Caco-2 (cell line): ENCODE measurements around the gene FIGNL2. TPM values are rescaled to one million over a fixed set of nuclear protein-coding genes. Genes with fewer than 3 reads are reported as not detected.

Experiments used
- BruUV-seq: library from RNA; stranded (reverse); fragments of 400-500 nt; replicated peaks from 2 replicates; lab custom pipeline; 2021; lab: Mats Ljungman, UMichigan
- CTCF ChIA-PET: fragments of 300-600 bp; sonication (Branson Sonifier 250); formaldehyde crosslinking; loops from one replicate; lab custom pipeline; 2022; ENCODE audit warnings: antibody characterized with exemption; lab: Charles Lee
- POLR2A ChIA-PET: fragments of 300-600 bp; sonication (Branson Sonifier 250); formaldehyde crosslinking; loops from one replicate; lab custom pipeline; 2022; ENCODE audit warnings: antibody characterized with exemption; lab: Charles Lee
- DNase-seq, 2 experiments: peaks; one replicate each; pipeline versions ENCODE4 v3.0.0 to v3.0.0-alpha.2; 2020 to 2022
- H3K27me3 ChIP-seq: replicated peaks from 2 replicates; pipeline ENCODE4 v1.6.0; 2011; ENCODE audit warnings: low read length; ENCODE audit not compliant: control insufficient read depth, insufficient read depth
- H3K36me3 ChIP-seq: 2 replicates; pipeline ENCODE4 v1.5.1; 2011; ENCODE audit warnings: low read length; ENCODE audit not compliant: control insufficient read depth, insufficient read depth
- H3K4me1 ChIP-seq: fragments of 250-450 bp; sonication (Bioruptor Pico); 2 replicates; pipeline ENCODE4 v1.5.1; 2020; ENCODE audit warnings: mild to moderate bottlenecking
- H3K4me3 ChIP-seq: 2 replicates; pipeline ENCODE4 v1.5.1; 2011; ENCODE audit warnings: low read depth, mild to moderate bottlenecking, control low read depth, low read length
- H3K9me3 ChIP-seq: fragments of 250-450 bp; sonication (Bioruptor Pico); 2 replicates; pipeline ENCODE4 v1.5.1; 2020; ENCODE audit warnings: mild to moderate bottlenecking, moderate library complexity
- H3K27ac Mint-ChIP-seq: one replicate; pipeline ENCODE4 v1.8.0; 2022; ENCODE audit warnings: mixed read lengths; ENCODE audit not compliant: unreplicated experiment
- H3K27me3 Mint-ChIP-seq: one replicate; pipeline ENCODE4 v1.8.0; 2022; ENCODE audit warnings: mixed read lengths; ENCODE audit not compliant: insufficient read depth, unreplicated experiment
- H3K36me3 Mint-ChIP-seq: one replicate; pipeline ENCODE4 v1.8.0; 2022; ENCODE audit warnings: mild to moderate bottlenecking, mixed read lengths; ENCODE audit not compliant: insufficient read depth, unreplicated experiment
- H3K4me1 Mint-ChIP-seq: one replicate; pipeline ENCODE4 v1.8.0; 2022; ENCODE audit warnings: low read depth, mixed read lengths; ENCODE audit not compliant: unreplicated experiment
- H3K4me3 Mint-ChIP-seq: one replicate; pipeline ENCODE4 v1.8.0; 2022; ENCODE audit warnings: mild to moderate bottlenecking, moderate library complexity, mixed read lengths; ENCODE audit not compliant: unreplicated experiment
- H3K9me3 Mint-ChIP-seq: one replicate; pipeline ENCODE4 v1.8.0; 2022; ENCODE audit warnings: mixed read lengths; ENCODE audit not compliant: unreplicated experiment
- CTCF ChIP-seq, 2 experiments: fragments of 200-600 bp in 1 of 2; IDR thresholded peaks; 1 replicate in 1 of 2; 2 replicates in 1 of 2; pipeline versions ENCODE4 v1.5.1 to v1.8.0; 2011 to 2022; ENCODE audit warnings: antibody characterized with exemption in 1 of 2, control low read depth in 1 of 2, inconsistent platforms in 1 of 2, low read depth in 1 of 2, low read length in 1 of 2, mild to moderate bottlenecking in 1 of 2, moderate library complexity in 1 of 2; ENCODE audit not compliant: insufficient read depth in 1 of 2, severe bottlenecking in 1 of 2, unreplicated experiment in 1 of 2
- intact Hi-C: fragments of 100-400 bp; cut with micrococcal nuclease; formaldehyde crosslinking; loops from one replicate; pipeline ENCODE4 v1.10.0; 2022; ENCODE audit not compliant: unreplicated experiment
- total RNA-seq: library from RNA; stranded (reverse); gene quantifications from 2 replicates; pipeline ENCODE4 v1.2.3, GENCODE V29; 2022

The FIGNL2 gene
- total RNA-seq, 1 experiment from 2014 or later: 3.6 TPM

GRCh38 chr12:51829011-51829481 lies 19.5 kb downstream of the FIGNL2 start:
- H3K4me1 ChIP-seq: no peaks in the 10 kb centered on the region
- CTCF ChIA-PET: no interaction called here
- Mint-ChIP-seq H3K27ac (no peak overlapping the region), H3K27me3 (peaks cover 4% of the 10 kb centered on the region), H3K4me1 (no peaks in the 10 kb centered on the region), H3K9me3 (no peaks in the 10 kb centered on the region), H3K36me3 (no peaks in the 10 kb centered on the region), H3K4me3 (no peak overlapping the region)
- H3K27me3 ChIP-seq: no peaks in the 10 kb centered on the region
- TF ChIP-seq CTCF (IDR thresholded peaks at IDR 0.05; ENCODE audit: insufficient read depth in 1 of 2, low read depth in 1 of 2, low read length in 1 of 2, severe bottlenecking in 1 of 2, unreplicated experiment in 1 of 2): no peak
- H3K4me3 ChIP-seq: no peak overlapping the region
- intact Hi-C loops: no loop called here
- POLR2A ChIA-PET: no interaction called here
- H3K36me3 ChIP-seq: no peaks in the 10 kb centered on the region
- DNase-seq: no peak
- H3K9me3 ChIP-seq: no peaks in the 10 kb centered on the region
- no TSS peak for BruUV-seq

- Mint-ChIP-seq H3K9me3 (no peaks in the 10 kb centered on the region), H3K4me3 (no peak overlapping the region), H3K27me3 (peaks cover 4% of the 10 kb centered on the region), H3K36me3 (no peaks in the 10 kb centered on the region), H3K27ac (no peak overlapping the region), H3K4me1 (no peaks in the 10 kb centered on the region)
- intact Hi-C loops: no loop called here
- POLR2A ChIA-PET: no interaction called here
- H3K36me3 ChIP-seq: no peaks in the 10 kb centered on the region
- no peak for DNase-seq
- CTCF ChIA-PET: no interaction called here
- no peaks in the 10 kb centered on the region for H3K9me3 ChIP-seq
- no peak for TF ChIP-seq CTCF (IDR thresholded peaks at IDR 0.05; ENCODE audit: insufficient read depth in 1 of 2, low read depth in 1 of 2, low read length in 1 of 2, severe bottlenecking in 1 of 2, unreplicated experiment in 1 of 2)
- no peaks in the 10 kb centered on the region for H3K4me1 ChIP-seq
- H3K4me3 ChIP-seq: no peak overlapping the region
- BruUV-seq: no TSS peak
- H3K27me3 ChIP-seq: no peaks in the 10 kb centered on the region
Observed at GRCh38 chr12:51827925-51828818, 20.3 kb downstream of the FIGNL2 start.

GRCh38 chr12:51826881-51827280 lies 21.6 kb downstream of the FIGNL2 start:
- Mint-ChIP-seq H3K36me3 (no peaks in the 10 kb centered on the region), H3K27ac (no peak overlapping the region), H3K27me3 (no peaks in the 10 kb centered on the region), H3K9me3 (no peaks in the 10 kb centered on the region), H3K4me3 (no peak overlapping the region), H3K4me1 (no peaks in the 10 kb centered on the region)
- no peak for DNase-seq
- no peaks in the 10 kb centered on the region for H3K4me1 ChIP-seq
- H3K27me3 ChIP-seq: no peaks in the 10 kb centered on the region
- BruUV-seq: no TSS peak
- no peak for TF ChIP-seq CTCF (IDR thresholded peaks at IDR 0.05; ENCODE audit: insufficient read depth in 1 of 2, low read depth in 1 of 2, low read length in 1 of 2, severe bottlenecking in 1 of 2, unreplicated experiment in 1 of 2)
- POLR2A ChIA-PET: no interaction called here
- H3K9me3 ChIP-seq: no peaks in the 10 kb centered on the region
- H3K4me3 ChIP-seq: no peak overlapping the region
- CTCF ChIA-PET: no interaction called here
- no peaks in the 10 kb centered on the region for H3K36me3 ChIP-seq
- intact Hi-C loops: no loop called here
